ENCODE data around the gene NAALADL1. TPM values are rescaled to one million over a fixed set of nuclear protein-coding genes. Genes with fewer than 3 reads are reported as not detected.
A peak's percentile ranks its signal among the peaks of the same experiment; 100 is the strongest.
"Not testable (repeated sequence)": the region's sequence is repeated elsewhere in the genome, so short reads cannot be mapped to it uniquely, and the experiment has no call there.

The NAALADL1 gene
- total RNA-seq, 5 donors from 2014 or later (not counting 1 experiment from before 2014, with no cell fraction given): 10.2 to 30.1 (median 26.1) TPM

DNA sequence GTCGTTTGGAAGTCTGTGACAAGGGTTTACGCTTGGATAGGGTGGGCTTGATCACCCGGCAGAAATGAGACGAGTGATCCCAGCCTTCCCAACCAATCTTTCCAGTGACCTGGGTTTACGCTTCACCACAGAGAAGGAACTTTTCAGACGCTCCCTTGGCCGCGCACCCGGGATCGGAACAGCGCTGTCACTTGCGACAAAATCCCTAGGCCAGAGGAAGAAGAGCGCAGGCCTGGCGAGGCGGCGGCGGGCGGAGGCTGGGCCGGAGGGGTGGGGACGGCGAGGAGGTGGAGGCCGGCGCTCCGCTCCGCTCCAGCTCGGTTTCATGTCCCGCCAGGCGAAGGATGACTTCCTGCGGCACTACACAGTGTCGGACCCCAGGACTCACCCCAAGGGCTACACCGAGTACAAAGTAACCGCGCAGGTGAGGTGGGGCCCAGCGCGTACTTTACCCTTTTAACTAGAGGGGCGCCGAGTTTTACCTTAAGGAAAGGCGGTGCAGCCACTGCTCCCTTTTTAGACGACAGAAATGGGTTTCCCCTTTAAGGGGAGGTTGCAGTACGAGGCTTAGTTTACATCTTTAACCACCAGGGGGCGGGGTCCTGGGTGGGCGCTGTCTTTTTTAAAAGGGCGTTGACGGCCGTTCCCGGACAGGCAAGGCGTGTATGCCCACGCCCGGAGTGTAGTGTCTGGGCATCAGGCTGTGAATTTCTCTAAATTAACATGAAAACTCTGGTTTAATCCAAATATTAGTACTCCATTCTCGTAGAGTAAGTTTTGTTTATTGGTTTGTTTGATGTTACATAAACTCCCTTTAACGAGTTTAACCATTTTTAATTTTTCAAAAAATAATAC, 30.9 kb downstream of the NAALADL1 start, which contains the start of gene SNX15:
TSS of gene SNX15 (plus strand) at position 227 of the 855 bp plus-strand sequence. CDS start at position 326, 99 bp downstream.
- POLR2A ChIA-PET: no interaction called here
- CTCF ChIA-PET: interaction anchor here in 1 of 2 donors (0.8 to 0.9 kb wide), 3 partner anchors 13 to 302 kb away, joined by 3 read pairs; partner anchors contain the start of gene ARL2
- Mint-ChIP-seq H3K27ac (peak within 1 kb of the TSS; percentile 90 to 91), H3K4me3 (peak within 1 kb of the TSS; percentile 68 to 86 (median 83)), H3K36me3 (no peaks in the 10 kb centered on the region), H3K9me3 (no peaks in the 10 kb centered on the region), H3K4me1 (peaks cover 19 to 24% (median 21%) of the 10 kb centered on the region in 3 donors), H3K27me3 (no peaks in the 10 kb centered on the region)
- ATAC-seq (replicated peaks in 1 of 4): peak; percentile 91 to 94 (median 91)
- peak within 1 kb of the TSS; percentile 70 for H3K27ac ChIP-seq (ENCODE audit: low read length)
- no peaks in the 10 kb centered on the region for H3K27me3 ChIP-seq (replicated peaks in 1 of 2; ENCODE audit: control insufficient read depth in 2 of 2, extremely low read depth in 1 of 2, insufficient read depth in 2 of 2, low read length in 1 of 2)
- H3K4me1 ChIP-seq (ENCODE audit: control insufficient read depth in 1 of 2, extremely low read depth in 1 of 2, insufficient read depth in 2 of 2, low read length in 2 of 2): peaks cover 5 to 24% of the 10 kb centered on the region in 2 experiments
- H3K9me3 ChIP-seq: no peaks in the 10 kb centered on the region
- 2% methylated on average over 31 of the region's 51 CpGs for WGBS (ENCODE audit: insufficient coverage)
- DNase-seq: peak; percentile 72 to 95 (median 85)
- H3K36me3 ChIP-seq (ENCODE audit: control insufficient read depth in 2 of 2, extremely low read depth in 1 of 2, insufficient read depth in 1 of 2, low read length in 1 of 2): peaks cover 8% of the 10 kb centered on the region in 2 donors
- H3K4me3 ChIP-seq (ENCODE audit: control insufficient read depth in 1 of 2, extremely low read depth in 1 of 2, low read length in 1 of 2): peak within 1 kb of the TSS; percentile 27 to 53

DNA sequence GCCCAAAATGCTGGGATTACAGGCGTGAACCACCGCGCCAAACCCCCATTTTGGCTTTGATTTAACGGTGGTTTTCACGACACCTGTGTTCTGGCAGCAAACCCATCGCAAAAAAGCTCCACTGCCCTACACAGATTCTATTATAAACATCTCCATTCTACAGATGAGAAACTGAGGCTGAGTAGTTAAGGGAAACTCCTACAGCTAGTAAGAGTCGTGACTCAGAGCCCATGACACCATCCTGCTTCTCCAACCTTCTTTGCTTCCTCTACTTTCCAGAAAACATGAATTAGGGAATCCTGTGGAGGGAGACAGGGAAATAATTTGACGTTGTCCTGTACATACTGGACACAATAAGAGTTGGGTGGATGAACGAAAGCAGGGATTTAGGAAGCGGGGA, 31.5 kb downstream of the NAALADL1 start:
- Histone ChIP-seq H3K36me3 (ENCODE audit: control insufficient read depth in 2 of 2, extremely low read depth in 1 of 2, insufficient read depth in 1 of 2, low read length in 1 of 2) (peaks cover 3 to 4% of the 10 kb centered on the region in 2 donors), H3K9me3 (no peaks in the 10 kb centered on the region), H3K4me3 (ENCODE audit: control insufficient read depth in 1 of 2, extremely low read depth in 1 of 2, low read length in 1 of 2) (peak overlapping the region in 1 of 2 donors; percentile 53), H3K27me3 (replicated peaks in 1 of 2; ENCODE audit: control insufficient read depth in 2 of 2, extremely low read depth in 1 of 2, insufficient read depth in 2 of 2, low read length in 1 of 2) (no peaks in the 10 kb centered on the region), H3K27ac (ENCODE audit: low read length) (peak overlapping the region; percentile 70), H3K4me1 (ENCODE audit: control insufficient read depth in 1 of 2, extremely low read depth in 1 of 2, insufficient read depth in 2 of 2, low read length in 2 of 2) (peaks cover 5 to 24% of the 10 kb centered on the region in 2 experiments)
- ChIA-PET POLR2A (no interaction called here), CTCF (interaction anchor here in 1 of 2 donors (0.8 to 0.9 kb wide), 2 partner anchors 49 to 303 kb away, joined by 3 read pairs; no protein-coding TSS in a partner anchor)
- Mint-ChIP-seq H3K27me3 (no peaks in the 10 kb centered on the region), H3K36me3 (peaks cover 4% of the 10 kb centered on the region), H3K27ac (peak overlapping the region; percentile 90 to 91), H3K9me3 (no peaks in the 10 kb centered on the region), H3K4me1 (peaks cover 19 to 24% (median 21%) of the 10 kb centered on the region in 3 donors), H3K4me3 (peak overlapping the region; percentile 68 to 86 (median 83))
- WGBS (ENCODE audit: insufficient coverage): 82% methylated on average over 5 of the region's 10 CpGs
- DNase-seq: no peak
- no peak for ATAC-seq (replicated peaks in 1 of 4)

DNA sequence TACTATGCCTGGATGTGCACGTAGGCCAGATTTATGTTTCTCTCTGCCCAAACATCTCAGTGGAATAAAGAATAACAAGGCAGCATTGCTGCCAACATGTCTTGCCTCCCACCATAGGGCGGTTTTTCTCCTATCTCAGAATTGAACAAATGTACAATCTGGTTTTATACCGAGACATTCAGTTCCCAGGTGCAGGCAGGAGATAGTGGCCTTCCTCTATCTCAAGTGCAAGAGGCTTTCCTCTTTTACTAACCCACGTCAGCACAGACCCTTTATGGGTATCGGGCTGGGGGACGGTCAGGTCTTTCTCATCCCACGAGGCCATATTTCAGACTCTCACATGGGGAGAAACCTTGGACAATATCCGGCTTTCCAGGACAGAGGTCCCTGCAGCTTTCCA, 34.9 kb downstream of the NAALADL1 start:
- peaks cover 17 to 18% (median 17%) of the 10 kb centered on the region in 3 donors for H3K4me1 Mint-ChIP-seq
- peaks cover 0 to 15% of the 10 kb centered on the region in 2 donors for H3K36me3 ChIP-seq (ENCODE audit: control insufficient read depth in 2 of 2, extremely low read depth in 1 of 2, insufficient read depth in 1 of 2, low read length in 1 of 2)
- H3K27ac ChIP-seq (ENCODE audit: low read length); POLR2A ChIA-PET; H3K27me3 ChIP-seq (replicated peaks in 1 of 2; ENCODE audit: control insufficient read depth in 2 of 2, extremely low read depth in 1 of 2, insufficient read depth in 2 of 2, low read length in 1 of 2); H3K27ac Mint-ChIP-seq; ATAC-seq (replicated peaks in 1 of 4); H3K4me3 ChIP-seq (ENCODE audit: control insufficient read depth in 1 of 2, extremely low read depth in 1 of 2, low read length in 1 of 2); H3K36me3 Mint-ChIP-seq; H3K27me3 Mint-ChIP-seq; H3K4me3 Mint-ChIP-seq; H3K9me3 ChIP-seq; DNase-seq; H3K9me3 Mint-ChIP-seq; CTCF ChIA-PET: not testable (repeated sequence)
- 86% methylated on average over 7 of the region's 8 CpGs for WGBS (ENCODE audit: insufficient coverage)
- peaks cover 5 to 18% of the 10 kb centered on the region in 2 experiments for H3K4me1 ChIP-seq (ENCODE audit: control insufficient read depth in 1 of 2, extremely low read depth in 1 of 2, insufficient read depth in 2 of 2, low read length in 2 of 2)

DNA sequence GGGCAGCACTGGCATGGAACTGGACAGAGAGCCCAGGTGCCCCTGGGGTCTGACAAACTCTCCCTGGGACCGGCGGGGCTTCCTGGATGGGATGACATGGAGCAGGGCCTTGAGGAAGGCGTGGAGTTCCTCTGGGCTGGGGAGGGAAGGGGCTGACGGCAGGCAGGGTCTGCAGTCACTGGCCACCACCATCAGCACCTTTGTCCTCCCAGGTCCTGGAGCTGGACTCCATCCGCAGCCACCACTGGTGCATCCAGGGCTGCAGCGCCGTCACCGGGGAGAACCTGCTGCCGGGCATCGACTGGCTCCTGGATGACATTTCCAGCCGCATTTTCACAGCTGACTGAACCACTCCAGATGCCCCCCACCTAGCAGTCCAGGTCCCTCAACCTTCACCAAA, 36.8 kb downstream of the NAALADL1 start:
- H3K4me3 ChIP-seq (ENCODE audit: control insufficient read depth in 1 of 2, extremely low read depth in 1 of 2, low read length in 1 of 2): no peak overlapping the region
- 98% methylated on average over 11 of the region's 11 CpGs for WGBS (ENCODE audit: insufficient coverage)
- H3K36me3 ChIP-seq (ENCODE audit: control insufficient read depth in 2 of 2, extremely low read depth in 1 of 2, insufficient read depth in 1 of 2, low read length in 1 of 2): peaks cover 0 to 20% of the 10 kb centered on the region in 2 donors
- Mint-ChIP-seq H3K4me3 (no peak overlapping the region), H3K27ac (no peak overlapping the region), H3K27me3 (no peaks in the 10 kb centered on the region), H3K36me3 (peaks cover 12% of the 10 kb centered on the region), H3K9me3 (no peaks in the 10 kb centered on the region), H3K4me1 (peaks cover 5 to 7% (median 6%) of the 10 kb centered on the region in 3 donors)
- POLR2A ChIA-PET: no interaction called here
- DNase-seq (no peak), ATAC-seq (replicated peaks in 1 of 4) (no peak)
- CTCF ChIA-PET: no interaction called here
- H3K4me1 ChIP-seq (ENCODE audit: control insufficient read depth in 1 of 2, extremely low read depth in 1 of 2, insufficient read depth in 2 of 2, low read length in 2 of 2): no peaks in the 10 kb centered on the region
- H3K27ac ChIP-seq (ENCODE audit: low read length): no peak overlapping the region
- H3K27me3 ChIP-seq (replicated peaks in 1 of 2; ENCODE audit: control insufficient read depth in 2 of 2, extremely low read depth in 1 of 2, insufficient read depth in 2 of 2, low read length in 1 of 2): no peaks in the 10 kb centered on the region
- no peaks in the 10 kb centered on the region for H3K9me3 ChIP-seq

DNA sequence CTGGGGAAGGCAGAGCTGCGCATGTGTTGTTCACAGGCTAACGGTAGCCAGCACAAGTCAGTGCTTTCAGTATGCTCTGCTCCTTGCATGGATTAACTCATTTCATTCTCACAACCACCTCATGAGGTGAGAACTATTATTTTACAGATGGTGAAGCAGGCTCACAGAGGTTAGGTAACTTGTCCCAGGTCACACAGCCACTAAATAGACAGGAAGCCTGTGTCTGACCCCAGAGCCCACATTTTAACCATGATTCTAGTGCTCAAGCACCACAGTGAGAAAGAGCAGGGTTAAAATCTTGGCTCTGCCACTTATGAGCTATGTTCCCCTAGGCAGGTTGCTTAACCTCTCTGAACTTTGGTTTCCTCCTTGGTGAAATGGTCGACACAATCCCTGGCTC, 37.4 kb downstream of the NAALADL1 start:
- ATAC-seq (replicated peaks in 1 of 4) (no peak), DNase-seq (no peak)
- no peaks in the 10 kb centered on the region for H3K9me3 ChIP-seq
- Mint-ChIP-seq H3K36me3 (peaks cover 13% of the 10 kb centered on the region), H3K27me3 (no peaks in the 10 kb centered on the region), H3K4me1 (peaks cover 9 to 12% (median 11%) of the 10 kb centered on the region in 3 donors), H3K4me3 (no peak overlapping the region), H3K9me3 (no peaks in the 10 kb centered on the region), H3K27ac (no peak overlapping the region)
- ChIA-PET CTCF (no interaction called here), POLR2A (no interaction called here)
- WGBS (ENCODE audit: insufficient coverage): 73% methylated on average over 1 of the region's 3 CpGs
- no peak overlapping the region for H3K27ac ChIP-seq (ENCODE audit: low read length)
- H3K27me3 ChIP-seq (replicated peaks in 1 of 2; ENCODE audit: control insufficient read depth in 2 of 2, extremely low read depth in 1 of 2, insufficient read depth in 2 of 2, low read length in 1 of 2): no peaks in the 10 kb centered on the region
- peaks cover 0 to under 1% of the 10 kb centered on the region in 2 experiments for H3K4me1 ChIP-seq (ENCODE audit: control insufficient read depth in 1 of 2, extremely low read depth in 1 of 2, insufficient read depth in 2 of 2, low read length in 2 of 2)
- no peak overlapping the region for H3K4me3 ChIP-seq (ENCODE audit: control insufficient read depth in 1 of 2, extremely low read depth in 1 of 2, low read length in 1 of 2)
- H3K36me3 ChIP-seq (ENCODE audit: control insufficient read depth in 2 of 2, extremely low read depth in 1 of 2, insufficient read depth in 1 of 2, low read length in 1 of 2): peaks cover 0 to 20% of the 10 kb centered on the region in 2 donors

DNA sequence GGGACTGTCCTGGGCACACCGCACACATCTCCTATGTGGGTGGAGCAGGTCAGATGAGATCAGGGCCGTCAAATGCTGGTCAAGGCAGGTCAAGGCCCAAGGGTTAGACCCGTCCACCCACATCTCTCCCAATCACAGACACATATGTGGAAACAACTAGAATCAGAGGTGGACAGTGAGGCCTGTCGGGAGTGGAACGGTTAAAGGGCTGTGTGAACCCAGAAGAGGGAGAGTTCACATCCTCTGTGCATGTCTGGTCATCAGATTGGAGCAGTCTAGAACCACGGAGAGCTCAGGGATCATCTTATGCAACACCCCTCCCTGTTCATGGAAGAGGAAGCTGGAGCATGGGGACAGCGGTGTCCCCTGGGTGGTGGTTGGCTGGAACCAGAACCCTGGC, 38.5 kb downstream of the NAALADL1 start:
- Mint-ChIP-seq H3K9me3 (no peaks in the 10 kb centered on the region), H3K36me3 (peaks cover 13% of the 10 kb centered on the region), H3K27me3 (no peaks in the 10 kb centered on the region), H3K4me1 (peaks cover 13 to 22% (median 19%) of the 10 kb centered on the region in 3 donors), H3K27ac (no peak overlapping the region), H3K4me3 (no peak overlapping the region)
- Histone ChIP-seq H3K27ac (ENCODE audit: low read length) (no peak overlapping the region), H3K4me1 (ENCODE audit: control insufficient read depth in 1 of 2, extremely low read depth in 1 of 2, insufficient read depth in 2 of 2, low read length in 2 of 2) (peaks cover under 1 to 12% of the 10 kb centered on the region in 2 experiments), H3K4me3 (ENCODE audit: control insufficient read depth in 1 of 2, extremely low read depth in 1 of 2, low read length in 1 of 2) (no peak overlapping the region), H3K36me3 (ENCODE audit: control insufficient read depth in 2 of 2, extremely low read depth in 1 of 2, insufficient read depth in 1 of 2, low read length in 1 of 2) (peaks cover 0 to 20% of the 10 kb centered on the region in 2 donors), H3K27me3 (replicated peaks in 1 of 2; ENCODE audit: control insufficient read depth in 2 of 2, extremely low read depth in 1 of 2, insufficient read depth in 2 of 2, low read length in 1 of 2) (no peaks in the 10 kb centered on the region), H3K9me3 (no peaks in the 10 kb centered on the region)
- no CpG with 5 or more reads among the region's 7 CpGs for WGBS (ENCODE audit: insufficient coverage)
- CTCF ChIA-PET: interaction anchor here in 1 of 2 donors (0.5 kb wide), 1 partner anchor 1365 kb away, joined by 3 read pairs; no protein-coding TSS in a partner anchor
- DNase-seq: no peak
- ATAC-seq (replicated peaks in 1 of 4): no peak
- POLR2A ChIA-PET: no interaction called here
